HG03103 (cell line): ENCODE measurements around the gene METTL5.
"Not testable (repeated sequence)": the region's sequence is repeated elsewhere in the genome, so short reads cannot be mapped to it uniquely, and the experiment has no call there.

Experiments
- ATAC-seq: cut with Tn5 transposase; IDR thresholded peaks from one replicate; pipeline ENCODE4 v1.9.1; 2021; ENCODE audit warnings: low read depth; ENCODE audit not compliant: unreplicated experiment

METTL5 gene

DNA sequence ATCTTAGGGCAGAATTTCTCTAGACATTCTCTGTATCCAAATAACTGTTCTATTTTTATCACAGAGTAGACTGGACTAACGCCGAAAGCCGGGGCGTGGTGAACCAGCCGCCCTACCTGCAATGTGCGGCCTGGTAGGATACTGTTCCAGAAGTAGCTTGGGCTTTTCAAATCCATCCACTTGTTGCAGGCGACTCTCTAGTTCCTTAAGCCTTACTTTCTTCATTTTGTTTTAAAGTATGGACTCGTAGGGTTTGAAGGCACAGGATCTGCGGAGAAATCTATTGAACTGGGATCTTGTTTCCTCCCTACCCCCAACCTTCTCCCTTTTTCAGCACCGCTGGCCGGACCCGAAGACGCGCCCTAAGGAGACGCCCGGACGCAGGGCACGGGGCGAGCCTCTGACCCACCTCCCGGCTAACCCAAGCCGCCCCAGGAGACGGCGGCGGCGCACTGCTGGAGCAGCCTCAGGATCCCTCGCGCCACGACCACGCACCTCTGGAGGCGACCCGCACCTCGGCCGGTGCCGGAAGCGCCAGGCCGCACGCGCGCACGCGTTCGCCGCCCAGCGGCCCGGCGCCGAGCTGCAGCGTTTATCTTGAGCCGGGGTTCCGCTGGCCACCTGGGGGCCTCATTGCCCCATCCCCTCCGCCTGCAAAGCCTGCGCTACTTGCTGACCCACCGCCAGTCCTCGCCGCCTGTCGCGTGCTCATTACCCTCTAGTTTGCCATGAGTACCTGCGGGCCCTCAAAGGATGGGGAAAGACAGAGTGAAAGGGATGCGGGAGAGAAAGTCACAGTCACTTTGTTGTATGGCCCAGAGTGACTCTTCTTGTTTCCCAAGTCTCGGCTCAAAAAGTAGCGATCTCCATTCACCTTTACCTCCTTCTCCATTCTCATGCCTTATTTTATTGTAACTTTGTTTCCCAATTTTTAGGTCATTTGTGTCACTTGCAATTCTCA is at the start of gene METTL5:
Gene METTL5 (minus strand): TSS at position 533 of the 961 bp plus-strand sequence. CDS start 308 bp downstream, at position 225.
- peak; percentile 55 for ATAC-seq

- ATAC-seq, result no peak
Observed at GRCh38 chr2:169871994-169872393, 47.3 kb upstream of the METTL5 start.

DNA sequence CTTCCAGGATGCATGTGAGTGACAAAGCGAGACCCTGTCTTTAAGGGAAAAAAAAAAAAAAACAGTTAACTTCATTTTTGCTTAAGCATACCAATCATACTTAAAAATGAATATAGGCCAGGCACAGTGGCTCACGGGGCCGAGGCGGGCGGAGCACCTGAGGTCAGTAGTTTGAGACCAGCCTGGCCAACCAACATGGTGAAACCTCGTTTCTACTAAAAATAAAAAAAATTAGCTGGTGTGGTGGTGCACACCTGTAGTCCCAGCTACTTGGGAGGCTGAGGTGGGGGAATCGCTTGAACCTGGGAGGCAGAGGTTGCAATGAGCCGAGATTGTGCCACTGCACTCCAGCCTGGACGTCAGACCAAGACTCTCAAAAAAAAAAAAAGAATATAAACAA is 46.7 kb upstream of the METTL5 start:
- not testable (repeated sequence) for ATAC-seq

- no peak for ATAC-seq
Observed at GRCh38 chr2:169868951-169869350, 44.2 kb upstream of the METTL5 start.

DNA sequence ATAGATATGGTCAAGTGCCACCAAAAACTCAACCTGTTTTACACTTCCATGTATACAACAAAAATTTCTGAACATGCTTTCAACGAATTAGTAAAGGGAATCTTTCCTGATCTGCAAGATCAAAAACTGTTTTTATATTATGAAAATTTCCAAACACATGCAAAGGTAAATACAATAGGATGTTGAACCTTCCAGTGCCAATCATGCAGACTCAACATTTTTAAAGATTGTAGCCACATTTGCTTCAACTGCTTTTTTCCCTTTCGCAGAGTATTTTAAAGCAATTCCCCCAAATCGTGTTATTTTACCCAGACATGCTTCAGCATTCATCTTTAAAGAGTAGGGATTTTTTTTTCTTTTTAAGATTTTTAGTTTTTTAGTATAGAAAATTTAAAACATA is 42.9 kb upstream of the METTL5 start:
- no peak for ATAC-seq

DNA sequence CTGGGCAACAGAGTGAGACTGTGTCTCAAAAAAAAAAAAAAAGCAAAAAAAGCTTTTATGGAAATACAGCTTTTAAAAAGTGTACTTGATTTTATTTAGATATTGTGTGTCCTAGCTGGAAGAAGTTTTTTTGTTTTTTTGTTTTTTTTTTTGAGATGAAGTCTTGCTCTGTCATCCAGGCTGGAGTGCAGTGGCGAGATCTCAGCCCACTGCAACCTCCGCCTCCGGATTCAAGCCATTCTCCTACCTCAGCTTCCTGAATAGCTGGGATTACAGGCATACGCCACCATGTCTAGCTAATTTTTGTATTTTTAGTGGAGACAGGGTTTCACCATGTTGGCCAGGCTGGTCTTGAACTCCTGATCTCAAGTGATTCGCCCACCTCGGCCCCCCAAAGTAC is 41.5 kb upstream of the METTL5 start:
- not testable (repeated sequence) for ATAC-seq

DNA sequence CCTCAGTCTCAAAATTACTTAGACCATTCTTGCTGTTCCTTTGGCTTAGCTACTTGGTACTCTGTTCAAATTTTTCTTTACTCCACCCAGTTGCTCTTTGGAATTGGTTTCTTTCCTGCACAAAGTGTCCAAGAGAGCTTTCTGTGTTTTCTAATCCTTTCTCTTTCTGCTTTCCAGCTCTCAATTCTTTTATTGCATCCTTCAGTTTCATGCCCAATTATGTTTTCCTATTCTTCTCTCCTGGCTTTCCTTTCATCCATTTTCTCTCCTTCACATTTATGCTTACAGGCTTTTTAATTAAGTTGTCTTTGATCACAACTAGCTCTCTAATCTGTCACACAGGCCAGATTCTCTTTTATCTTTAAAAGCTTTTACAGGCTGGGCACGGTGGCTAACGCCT is 40.8 kb upstream of the METTL5 start:
- no peak for ATAC-seq

- no peak for ATAC-seq
Observed at GRCh38 chr2:169862816-169863215, 38.1 kb upstream of the METTL5 start.

GRCh38 chr2:169860149-169860548 is 35.4 kb upstream of the METTL5 start:
- ATAC-seq, result no peak

- no peak for ATAC-seq
Observed at GRCh38 chr2:169859423-169859822, 34.7 kb upstream of the METTL5 start.

DNA sequence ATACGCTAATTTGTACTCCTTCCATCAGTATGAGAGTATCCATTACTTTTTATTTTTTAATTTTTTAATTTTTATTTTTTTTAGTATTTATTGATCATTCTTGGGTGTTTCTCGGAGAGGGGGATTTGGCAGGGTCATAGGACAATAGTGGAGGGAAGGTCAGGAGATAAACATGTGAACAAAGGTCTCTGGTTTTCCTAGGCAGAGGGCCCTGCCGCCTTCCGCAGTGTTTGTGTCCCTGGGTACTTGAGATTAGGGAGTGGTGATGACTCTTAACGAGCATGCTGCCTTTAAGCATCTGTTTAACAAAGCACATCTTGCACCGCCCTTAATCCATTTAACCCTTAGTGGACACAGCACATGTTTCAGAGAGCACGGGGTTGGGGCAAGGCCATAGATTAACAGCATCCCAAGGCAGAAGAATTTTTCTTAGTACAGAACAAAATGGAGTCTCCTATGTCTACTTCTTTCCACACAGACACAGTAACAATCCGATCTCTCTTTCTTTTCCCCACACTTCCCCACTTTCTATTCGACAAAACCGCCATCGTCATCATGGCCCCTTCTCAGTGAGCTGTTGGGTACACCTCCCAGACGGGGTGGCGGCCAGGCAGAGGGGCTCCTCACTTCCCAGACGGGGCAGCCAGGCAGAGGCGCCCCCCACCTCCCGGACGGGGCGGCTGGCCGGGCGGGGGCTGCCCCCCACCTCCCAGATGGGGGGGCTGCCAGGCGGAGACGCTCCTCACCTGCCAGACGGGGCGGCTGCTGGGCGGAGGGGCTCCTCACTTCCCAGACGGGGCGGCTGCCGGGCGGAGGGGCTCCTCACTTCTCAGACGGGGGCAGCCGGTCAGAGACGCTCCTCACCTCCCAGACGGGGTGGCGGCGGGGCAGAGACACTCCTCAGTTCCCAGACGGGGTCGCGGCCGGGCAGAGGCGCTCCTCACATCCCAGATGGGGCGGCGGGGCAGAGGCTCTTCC is 30.9 kb upstream of the METTL5 start:
- ATAC-seq, result not testable (repeated sequence)

GRCh38 chr2:169853041-169853668 is 28.4 kb upstream of the METTL5 start:
- ATAC-seq, result no peak

DNA sequence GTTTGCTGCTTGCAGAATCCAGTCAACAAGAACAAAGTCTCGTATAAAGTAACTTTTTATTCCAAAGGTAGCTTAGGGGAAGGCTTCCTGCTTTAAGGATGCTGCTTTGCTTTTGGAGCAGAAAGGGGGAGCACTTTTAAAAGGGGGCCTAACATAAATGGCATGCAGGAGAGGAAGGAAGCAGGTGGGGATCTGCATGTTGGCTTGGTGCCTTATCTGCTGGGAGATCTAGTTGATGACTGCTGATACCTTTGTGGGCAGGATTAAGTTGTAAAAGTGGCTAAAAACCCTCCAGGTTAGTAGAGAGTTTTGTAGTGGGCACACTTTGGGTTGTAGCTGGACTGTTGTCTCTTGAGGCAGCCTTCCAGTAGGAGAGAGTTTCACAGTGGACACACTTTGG is 25.0 kb upstream of the METTL5 start:
- ATAC-seq, result no peak

DNA sequence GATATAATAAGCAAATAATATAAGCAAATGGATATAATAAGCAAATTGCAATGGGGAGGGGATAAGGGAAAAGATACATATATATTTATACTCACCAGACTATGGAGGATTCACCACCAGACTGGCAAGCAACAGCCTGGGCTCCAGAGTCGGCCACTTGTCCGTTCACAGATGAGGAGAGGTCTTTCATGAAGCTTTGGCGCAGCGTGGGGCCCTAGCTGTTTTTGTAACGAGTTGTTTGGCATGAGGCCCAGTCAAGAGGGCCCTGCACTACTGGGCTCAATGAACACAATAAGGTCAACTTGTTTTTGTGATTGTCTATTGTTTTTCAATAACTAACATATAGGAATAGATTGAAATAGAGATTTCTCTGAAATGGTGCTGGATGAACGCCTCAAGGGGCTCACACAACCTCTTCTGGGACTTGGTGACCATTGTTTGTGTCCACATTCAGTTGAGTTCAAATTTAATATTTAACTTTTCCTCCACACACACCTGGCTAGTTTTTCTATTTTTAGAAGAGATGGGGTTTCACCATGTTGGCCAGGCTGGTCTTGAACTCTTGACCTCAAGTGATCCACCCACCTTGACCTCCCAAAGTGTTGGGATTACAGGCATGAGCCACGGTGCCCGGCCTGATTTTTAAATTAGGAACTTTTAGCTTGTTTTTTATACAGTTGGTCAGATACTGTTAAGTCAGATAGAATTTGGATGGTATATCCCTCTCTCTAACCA is 24.4 kb upstream of the METTL5 start:
- ATAC-seq, result not testable (repeated sequence)

GRCh38 chr2:169845016-169845415 is 20.3 kb upstream of the METTL5 start:
- no peak for ATAC-seq

DNA sequence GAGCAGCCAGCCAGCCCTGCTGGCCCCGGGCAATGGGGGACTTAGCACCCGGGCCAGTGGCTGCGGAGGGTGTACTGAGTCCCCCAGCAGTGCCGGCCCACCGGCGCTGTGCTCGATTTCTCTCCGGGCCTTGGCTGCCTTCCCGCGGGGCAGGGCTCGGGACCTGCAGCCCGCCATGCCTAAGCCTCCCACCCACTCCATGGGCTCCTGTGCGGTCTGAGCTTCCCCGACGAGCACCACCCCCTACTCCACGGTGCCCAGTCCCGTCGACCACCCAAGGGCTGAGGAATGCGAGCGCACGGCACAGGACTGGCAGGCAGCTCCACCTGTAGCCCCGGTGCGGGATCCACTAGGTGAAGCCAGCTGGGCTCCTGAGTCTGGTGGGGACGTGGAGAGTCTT is 16.9 kb upstream of the METTL5 start:
- not testable (repeated sequence) for ATAC-seq

DNA sequence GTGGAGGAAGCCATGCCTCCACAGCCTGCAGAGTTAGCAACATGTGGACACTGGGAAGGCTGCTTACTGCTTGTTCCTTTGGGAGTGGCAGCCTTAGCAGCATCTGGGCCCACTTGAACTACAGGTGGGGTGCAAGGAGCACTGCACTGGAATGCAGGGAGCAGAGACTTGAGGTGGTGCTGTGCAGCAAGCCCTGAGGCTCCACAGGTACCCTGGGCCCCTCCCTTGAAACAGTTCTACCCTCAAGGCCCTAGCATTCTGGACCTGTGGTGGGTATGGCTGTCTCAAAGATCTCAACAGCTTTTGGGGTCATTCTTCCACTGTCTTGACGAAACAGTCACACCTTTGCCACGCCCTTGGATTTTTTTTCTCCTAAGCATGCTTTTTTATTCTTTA is 16.0 kb upstream of the METTL5 start:
- ATAC-seq, result no peak

DNA sequence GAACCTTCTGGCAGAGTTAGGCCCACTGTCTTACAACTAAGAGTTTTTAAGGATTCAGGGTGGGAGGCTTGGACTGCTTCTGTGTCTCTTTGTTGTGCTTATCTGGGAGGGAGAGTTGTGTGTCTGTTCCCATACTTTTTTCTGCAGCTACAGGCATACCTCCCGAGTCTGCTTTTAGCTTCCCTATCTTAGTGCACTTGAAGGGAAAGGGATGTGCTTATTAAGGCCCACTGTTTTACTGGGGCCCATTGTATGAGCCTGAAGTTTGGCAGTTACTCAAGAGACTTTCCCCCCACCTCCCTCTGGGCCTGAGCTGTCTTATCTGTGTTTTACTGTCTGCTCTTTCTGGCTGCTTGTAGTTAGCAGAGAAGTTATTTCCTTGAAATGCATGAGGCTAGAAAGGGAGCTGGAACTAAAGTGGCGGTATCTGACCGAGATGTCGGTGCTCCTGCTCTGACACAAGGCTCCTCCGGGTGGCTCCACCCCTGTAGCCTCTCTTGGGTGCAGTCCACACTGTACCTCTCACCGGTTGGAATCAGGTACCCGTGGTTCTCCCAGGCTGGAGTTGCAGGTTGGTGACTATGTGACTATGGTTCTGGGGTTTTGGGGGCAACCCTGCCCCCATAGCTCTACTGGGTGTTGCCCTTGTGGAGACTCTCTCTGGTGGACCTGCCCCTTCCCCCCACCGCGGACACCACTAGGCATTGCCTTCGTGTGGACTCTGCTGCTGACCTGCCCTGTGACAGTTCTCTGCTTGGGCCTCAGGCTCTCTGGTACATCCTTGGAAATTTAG is 15.4 kb upstream of the METTL5 start:
- no peak for ATAC-seq
